ENCODE data around the gene GALNT2. TPM values are rescaled to one million over a fixed set of nuclear protein-coding genes. Genes with fewer than 3 reads are reported as not detected.
A peak's percentile ranks its signal among the peaks of the same experiment; 100 is the strongest.

GALNT2 gene
- total RNA-seq, 3 donors from 2014 or later, result 83.9 to 101 (median 89.1) TPM

DNA sequence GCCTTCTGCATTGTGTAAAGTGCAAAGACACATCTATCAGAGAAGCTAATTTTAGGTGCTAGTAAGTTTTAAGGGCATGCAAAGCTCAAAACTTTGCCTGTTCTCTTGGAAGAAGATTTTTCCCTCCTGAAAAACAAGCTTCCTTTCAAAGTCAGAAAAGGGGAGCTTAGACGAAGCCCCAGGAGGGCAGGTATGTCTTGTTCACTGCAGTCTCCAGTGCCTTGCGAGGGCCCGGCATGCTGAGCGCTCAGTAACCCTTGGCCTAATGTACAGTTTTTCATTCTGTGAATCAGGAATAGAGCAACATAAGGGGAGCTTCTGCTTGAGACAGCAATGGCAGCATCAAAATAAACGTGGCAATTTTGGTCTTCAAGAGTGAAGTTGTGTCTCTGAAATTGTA lies 35.0 kb downstream of the GALNT2 start:
- DNase-seq (no peak), ATAC-seq (no peak)
- Mint-ChIP-seq H3K9me3 (no peaks in the 10 kb centered on the region), H3K4me3 (no peak overlapping the region), H3K36me3 (ENCODE audit: insufficient read depth) (peaks cover 12% of the 10 kb centered on the region), H3K4me1 (ENCODE audit: low read depth) (peaks cover 59% of the 10 kb centered on the region), H3K27me3 (ENCODE audit: low read depth) (no peaks in the 10 kb centered on the region)

GRCh38 chr1:230102472-230102871 lies 35.4 kb downstream of the GALNT2 start:
- DNase-seq (no peak), ATAC-seq (no peak)
- no peak overlapping the region for H3K4me3 Mint-ChIP-seq
- no peaks in the 10 kb centered on the region for H3K9me3 Mint-ChIP-seq
- H3K27me3 Mint-ChIP-seq (ENCODE audit: low read depth), result no peaks in the 10 kb centered on the region
- peaks cover 8% of the 10 kb centered on the region for H3K36me3 Mint-ChIP-seq (ENCODE audit: insufficient read depth)
- H3K4me1 Mint-ChIP-seq (ENCODE audit: low read depth), result peaks cover 63% of the 10 kb centered on the region

DNA sequence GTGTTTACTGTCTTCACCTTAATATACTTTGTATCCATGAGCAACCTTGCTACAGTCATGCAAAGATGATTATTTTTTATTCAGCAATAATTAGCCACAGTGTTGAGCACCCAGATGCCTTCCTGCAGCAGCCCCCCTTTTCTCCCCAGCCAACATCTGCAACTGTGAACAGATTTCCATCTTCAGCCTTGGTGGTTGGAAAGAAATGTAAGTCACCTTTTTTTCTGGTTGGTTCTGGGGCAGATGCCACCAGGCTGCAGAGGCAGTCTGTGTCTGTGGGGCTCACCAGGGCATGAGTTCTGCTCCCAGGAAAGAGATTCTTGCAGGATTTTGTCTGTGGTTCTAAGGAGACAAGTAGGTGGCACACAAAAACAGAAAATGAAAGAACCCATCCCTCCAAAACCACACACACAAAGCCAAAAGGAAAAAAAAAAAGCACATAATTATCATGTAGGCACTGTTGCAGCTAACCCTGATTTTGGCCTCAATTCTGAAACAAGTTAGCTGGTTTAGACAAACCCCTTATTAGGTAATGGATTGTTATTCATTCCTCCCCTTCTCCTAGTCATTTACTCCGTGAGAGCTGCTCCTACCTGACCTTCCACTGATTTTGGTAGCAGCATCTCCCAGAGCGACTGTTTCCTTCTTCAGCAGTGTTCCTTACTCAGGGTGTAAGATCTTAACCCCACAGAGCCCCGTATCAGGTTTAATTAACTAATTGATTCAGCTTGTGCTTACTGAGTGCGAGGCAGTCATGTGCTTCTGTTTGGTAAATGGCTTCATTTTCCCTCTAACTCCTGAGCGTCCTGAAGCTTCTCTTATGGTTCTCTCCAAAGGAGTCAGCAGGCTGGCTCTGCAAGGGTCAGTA lies 36.5 kb downstream of the GALNT2 start:
- no peaks in the 10 kb centered on the region for H3K9me3 Mint-ChIP-seq
- H3K36me3 Mint-ChIP-seq (ENCODE audit: insufficient read depth), result peaks cover under 1% of the 10 kb centered on the region
- no peak for DNase-seq
- H3K4me1 Mint-ChIP-seq (ENCODE audit: low read depth), result peaks cover 74% of the 10 kb centered on the region
- H3K4me3 Mint-ChIP-seq, result no peak overlapping the region
- ATAC-seq, result peak in 1 of 2 donors; percentile 14
- no peaks in the 10 kb centered on the region for H3K27me3 Mint-ChIP-seq (ENCODE audit: low read depth)

GRCh38 chr1:230104395-230105244 lies 37.6 kb downstream of the GALNT2 start:
- no peaks in the 10 kb centered on the region for H3K9me3 Mint-ChIP-seq
- H3K36me3 Mint-ChIP-seq (ENCODE audit: insufficient read depth), result no peaks in the 10 kb centered on the region
- peak overlapping the region; percentile 70 for H3K4me3 Mint-ChIP-seq
- peak; percentile 91 to 92 for ATAC-seq
- H3K27me3 Mint-ChIP-seq (ENCODE audit: low read depth), result no peaks in the 10 kb centered on the region
- DNase-seq, result peak; percentile 62
- peaks cover 84% of the 10 kb centered on the region for H3K4me1 Mint-ChIP-seq (ENCODE audit: low read depth)

DNA sequence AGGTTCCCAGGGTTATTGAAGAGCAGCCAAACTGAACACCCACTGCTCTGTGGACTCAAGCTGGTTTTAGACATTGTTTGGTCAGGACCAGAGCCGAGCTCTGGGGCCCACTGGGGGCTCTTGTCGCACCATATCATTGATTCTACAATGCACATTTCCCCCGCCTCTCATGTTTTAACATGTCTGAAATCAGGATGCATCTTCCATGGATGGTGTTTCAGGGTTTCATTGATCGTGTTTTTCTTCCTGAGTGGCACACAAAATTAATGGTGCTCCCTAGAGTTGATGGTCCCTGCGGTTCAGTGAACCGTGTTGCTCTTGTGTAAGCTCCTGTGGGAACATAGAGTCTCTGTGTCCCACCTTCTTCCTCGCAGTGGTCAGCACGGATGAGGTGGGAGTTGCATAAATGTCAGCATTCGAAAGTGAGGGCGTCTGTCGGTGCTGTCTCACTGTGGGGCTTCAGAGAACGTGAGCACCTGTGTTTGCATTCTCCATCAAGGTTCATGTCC lies 38.3 kb downstream of the GALNT2 start:
- peaks cover 91% of the 10 kb centered on the region for H3K4me1 Mint-ChIP-seq (ENCODE audit: low read depth)
- H3K27me3 Mint-ChIP-seq (ENCODE audit: low read depth), result no peaks in the 10 kb centered on the region
- no peaks in the 10 kb centered on the region for H3K36me3 Mint-ChIP-seq (ENCODE audit: insufficient read depth)
- H3K4me3 Mint-ChIP-seq, result peak overlapping the region; percentile 70
- no peaks in the 10 kb centered on the region for H3K9me3 Mint-ChIP-seq
- no peak for ATAC-seq
- DNase-seq, result no peak

DNA sequence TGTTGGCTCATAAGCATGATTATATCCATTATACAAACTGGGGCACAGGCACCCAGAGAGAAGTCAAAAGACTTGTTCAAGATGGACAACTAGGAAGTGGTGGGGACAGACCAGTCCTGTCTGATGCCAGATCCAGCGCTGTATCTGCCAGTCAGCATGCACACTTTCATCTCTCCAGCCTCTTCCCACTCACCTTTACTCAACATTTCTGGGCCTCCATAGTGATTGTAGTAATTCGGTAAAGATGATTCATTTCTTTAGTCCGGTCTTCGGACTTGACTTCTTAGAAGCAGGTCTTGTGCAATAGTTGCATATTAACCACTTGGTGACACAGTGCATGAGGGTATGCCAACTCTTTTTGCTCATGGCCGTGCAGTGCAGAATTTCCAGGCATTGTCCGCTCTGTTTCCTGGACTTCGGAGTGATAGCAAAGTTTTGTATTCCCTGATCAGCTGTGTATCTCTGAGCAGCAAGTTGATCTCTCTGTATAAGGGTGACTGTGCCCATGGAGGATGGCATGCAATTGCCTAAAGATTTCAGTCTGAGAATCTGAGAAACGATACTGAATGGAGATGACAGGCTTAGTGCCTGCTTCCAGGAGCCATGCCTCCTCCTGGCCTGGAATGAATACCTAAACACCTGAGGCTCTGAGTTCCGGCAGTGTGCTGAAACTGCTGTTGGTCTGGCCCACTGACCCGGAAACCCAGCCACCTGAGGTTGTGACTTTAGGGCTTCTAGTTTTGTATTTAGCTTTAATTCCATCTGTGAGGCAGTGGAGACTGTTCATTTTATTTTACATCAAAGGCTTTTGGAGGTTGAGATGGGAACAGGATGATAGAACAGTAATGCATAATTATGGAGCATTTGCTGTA lies 39.0 kb downstream of the GALNT2 start:
- Mint-ChIP-seq H3K4me1 (ENCODE audit: low read depth) (peaks cover 98% of the 10 kb centered on the region), H3K27me3 (ENCODE audit: low read depth) (no peaks in the 10 kb centered on the region), H3K9me3 (no peaks in the 10 kb centered on the region), H3K36me3 (ENCODE audit: insufficient read depth) (no peaks in the 10 kb centered on the region), H3K4me3 (peak overlapping the region; percentile 70)
- DNase-seq (no peak), ATAC-seq (no peak)

DNA sequence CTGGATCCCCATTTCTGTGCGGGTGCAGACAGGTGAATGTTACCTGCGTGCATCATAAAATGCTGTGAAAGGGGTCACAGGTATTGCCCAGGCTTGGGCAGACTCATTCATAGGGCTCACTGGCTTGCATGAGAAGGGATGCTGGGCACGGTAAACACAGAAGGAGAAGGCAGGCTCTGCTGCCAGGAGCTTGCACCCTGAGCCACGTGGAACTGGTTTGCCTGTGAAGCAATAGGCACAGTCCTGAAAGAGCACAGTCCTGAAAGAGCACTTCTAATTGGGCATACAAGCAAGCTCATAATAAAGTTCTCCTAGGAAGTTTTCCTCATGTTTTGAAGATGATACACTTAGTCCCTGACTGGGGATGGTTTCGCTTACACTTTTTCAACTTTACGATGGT lies 40.9 kb downstream of the GALNT2 start:
- H3K36me3 Mint-ChIP-seq (ENCODE audit: insufficient read depth), result no peaks in the 10 kb centered on the region
- ATAC-seq (no peak), DNase-seq (no peak)
- peaks cover 90% of the 10 kb centered on the region for H3K4me1 Mint-ChIP-seq (ENCODE audit: low read depth)
- no peak overlapping the region for H3K4me3 Mint-ChIP-seq
- no peaks in the 10 kb centered on the region for H3K9me3 Mint-ChIP-seq
- H3K27me3 Mint-ChIP-seq (ENCODE audit: low read depth), result no peaks in the 10 kb centered on the region

- Mint-ChIP-seq H3K27me3 (ENCODE audit: low read depth) (no peaks in the 10 kb centered on the region), H3K4me1 (ENCODE audit: low read depth) (peaks cover 85% of the 10 kb centered on the region), H3K9me3 (no peaks in the 10 kb centered on the region), H3K4me3 (no peak overlapping the region), H3K36me3 (ENCODE audit: insufficient read depth) (peaks cover 3% of the 10 kb centered on the region)
- no peak for ATAC-seq
- no peak for DNase-seq
Measured at GRCh38 chr1:230108580-230108979, 41.5 kb downstream of the GALNT2 start.

DNA sequence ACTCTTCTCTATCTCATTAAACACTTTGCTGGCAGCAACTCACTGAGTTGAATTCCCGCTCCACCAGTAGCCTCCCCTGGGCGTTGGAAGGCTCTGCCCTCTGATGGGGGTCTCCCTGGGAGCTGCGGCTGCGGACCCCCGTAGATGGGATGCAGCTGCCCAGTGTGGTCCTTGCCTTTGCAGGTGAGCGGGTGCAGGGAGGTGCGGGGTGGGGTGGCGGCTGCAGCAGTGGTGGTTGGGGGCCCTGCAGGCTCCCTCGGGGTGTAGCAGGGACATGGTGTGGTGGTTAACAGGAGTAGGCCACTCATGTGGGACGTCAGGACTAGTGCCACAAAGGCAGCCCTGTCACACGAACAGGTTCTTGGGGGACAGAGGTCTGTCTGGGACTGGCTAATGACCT lies 42.0 kb downstream of the GALNT2 start:
- ATAC-seq (no peak), DNase-seq (no peak)
- Mint-ChIP-seq H3K4me3 (peak overlapping the region; percentile 56), H3K36me3 (ENCODE audit: insufficient read depth) (peaks cover 8% of the 10 kb centered on the region), H3K27me3 (ENCODE audit: low read depth) (no peaks in the 10 kb centered on the region), H3K9me3 (no peaks in the 10 kb centered on the region), H3K4me1 (ENCODE audit: low read depth) (peaks cover 80% of the 10 kb centered on the region)

GRCh38 chr1:230109895-230110667 lies 43.0 kb downstream of the GALNT2 start:
- Mint-ChIP-seq H3K36me3 (ENCODE audit: insufficient read depth) (peaks cover 14% of the 10 kb centered on the region), H3K4me1 (ENCODE audit: low read depth) (peaks cover 70% of the 10 kb centered on the region), H3K9me3 (no peaks in the 10 kb centered on the region), H3K4me3 (peak overlapping the region; percentile 56), H3K27me3 (ENCODE audit: low read depth) (no peaks in the 10 kb centered on the region)
- DNase-seq (peak; percentile 35), ATAC-seq (peak; percentile 90 to 91)

DNA sequence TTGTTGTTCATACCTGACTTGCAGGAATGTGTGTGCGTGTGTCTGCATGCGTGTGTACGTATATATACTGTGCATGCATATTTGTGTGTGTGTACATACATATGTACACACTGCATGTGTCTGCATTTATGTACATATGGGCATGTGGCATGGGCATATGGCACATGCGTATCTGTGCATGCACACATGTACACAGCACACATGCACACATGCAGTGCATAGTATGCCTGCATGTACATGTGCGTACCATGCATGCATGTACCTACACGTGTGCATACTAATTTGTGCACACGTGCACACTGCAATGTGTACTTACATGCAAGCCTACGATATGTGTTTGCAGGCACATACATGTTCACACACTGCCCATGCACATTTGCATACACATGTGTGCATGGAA lies 43.9 kb downstream of the GALNT2 start:
- ATAC-seq, result no peak
- Mint-ChIP-seq H3K36me3 (ENCODE audit: insufficient read depth) (peaks cover 18% of the 10 kb centered on the region), H3K4me1 (ENCODE audit: low read depth) (peaks cover 61% of the 10 kb centered on the region), H3K27me3 (ENCODE audit: low read depth) (no peaks in the 10 kb centered on the region), H3K4me3 (no peak overlapping the region), H3K9me3 (no peaks in the 10 kb centered on the region)
- no peak for DNase-seq

DNA sequence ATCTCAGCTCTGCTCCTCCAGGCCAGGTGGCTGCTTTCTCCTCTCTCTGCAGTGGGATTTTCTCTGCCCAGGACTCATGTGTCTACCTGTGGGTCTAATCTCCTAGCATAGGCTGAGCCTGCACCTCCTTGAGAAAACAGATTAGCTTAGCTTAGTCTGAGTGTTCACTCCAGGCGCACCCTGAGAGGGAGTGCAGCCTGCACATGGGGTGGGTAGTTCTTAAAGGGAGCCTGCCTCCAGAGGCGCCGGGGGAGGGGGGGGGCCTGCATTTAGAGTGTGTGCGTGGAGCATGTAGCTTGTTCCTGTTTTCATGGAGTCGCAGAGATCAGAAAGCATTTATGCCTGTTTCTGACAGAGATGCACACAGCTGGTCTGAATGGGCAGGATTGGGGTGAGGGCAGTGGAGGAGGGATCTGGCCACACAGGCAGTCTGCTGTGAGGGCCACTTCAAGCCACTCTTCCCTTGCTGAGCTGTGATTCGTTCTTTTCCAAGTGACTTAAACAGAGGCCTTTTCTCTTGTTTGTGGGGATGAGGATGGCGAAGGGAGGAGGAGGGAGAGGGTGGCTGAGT lies 45.2 kb downstream of the GALNT2 start:
- Mint-ChIP-seq H3K4me1 (ENCODE audit: low read depth) (peaks cover 57% of the 10 kb centered on the region), H3K4me3 (no peak overlapping the region), H3K9me3 (no peaks in the 10 kb centered on the region), H3K27me3 (ENCODE audit: low read depth) (no peaks in the 10 kb centered on the region), H3K36me3 (ENCODE audit: insufficient read depth) (peaks cover 19% of the 10 kb centered on the region)
- DNase-seq, result no peak
- no peak for ATAC-seq

GRCh38 chr1:230112782-230113181 lies 45.7 kb downstream of the GALNT2 start:
- ATAC-seq, result no peak
- peaks cover 54% of the 10 kb centered on the region for H3K4me1 Mint-ChIP-seq (ENCODE audit: low read depth)
- no peaks in the 10 kb centered on the region for H3K27me3 Mint-ChIP-seq (ENCODE audit: low read depth)
- no peak for DNase-seq
- peaks cover 19% of the 10 kb centered on the region for H3K36me3 Mint-ChIP-seq (ENCODE audit: insufficient read depth)
- no peaks in the 10 kb centered on the region for H3K9me3 Mint-ChIP-seq
- H3K4me3 Mint-ChIP-seq, result no peak overlapping the region

Data from activated T-cell treated with anti-CD3 and anti-CD28 coated beads, Interleukin-2, amount 50 U/mL, for 4 hours (primary cell).